ENCODE results near the gene ROR2. TPM values are rescaled to one million over a fixed set of nuclear protein-coding genes. Genes with fewer than 3 reads are reported as not detected.

ROR2 gene
- total and polyA plus RNA-seq, 2 of the 13 experiments (the other 11 are each of a cell fraction or from before 2014, with no cell fraction given), result not detected

DNA sequence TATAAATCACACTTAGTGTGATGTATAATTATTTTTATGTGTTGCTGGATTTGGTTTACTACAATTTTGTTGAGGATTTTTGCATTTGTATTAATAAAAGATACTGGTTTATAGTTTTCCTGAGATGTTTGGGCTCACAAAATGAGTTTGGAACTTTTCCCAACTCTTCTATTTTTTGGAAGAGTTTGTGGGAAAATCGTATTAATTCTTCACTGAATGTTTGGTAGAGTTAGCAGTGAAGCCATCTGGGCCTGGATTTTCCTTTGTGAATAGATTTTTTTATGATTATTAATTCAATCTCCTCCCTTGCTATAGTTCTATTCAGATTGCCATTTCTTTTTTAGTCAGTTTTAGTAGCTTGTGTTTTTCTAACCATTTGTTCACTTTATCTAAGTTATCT lies 324.7 kb downstream of the ROR2 start:
- WGBS (ENCODE audit: low lambda C conversion rate), result 0% methylated on average over 1 of the region's 1 CpG
- no peak overlapping the region for H3K4me3 ChIP-seq (replicated peaks in 1 of 3; ENCODE audit: insufficient read depth in 1 of 3, low read depth in 2 of 3, low read length in 3 of 3)
- no peak overlapping the region for H3K27ac ChIP-seq (ENCODE audit: extremely low read length, insufficient read depth, low read length)
- FAIRE-seq (no peak), DNase-seq (ENCODE audit: low spot score) (no peak), ATAC-seq (no peak)
- H3K79me2 ChIP-seq (ENCODE audit: insufficient read depth, low read length), result no peaks in the 10 kb centered on the region
- H3K9ac ChIP-seq (ENCODE audit: insufficient read depth, low read depth, low read length), result no peak overlapping the region
- no peak overlapping the region for H2AFZ ChIP-seq (ENCODE audit: low read length)
- no peak for TF ChIP-seq TCF7L2 (IDR thresholded peaks at IDR 0.05; ENCODE audit: low read depth, low read length)
- TF ChIP-seq HES4 (CRISPR knock-in tag; IDR thresholded peaks at IDR 0.05; ENCODE audit: borderline replicate concordance), result no peak
- no peak for TF ChIP-seq ZMAT3 (CRISPR knock-in tag; conservative IDR thresholded peaks at IDR 0.05)
- no peak for TF ChIP-seq TEF (CRISPR knock-in tag; IDR thresholded peaks at IDR 0.05)
- TF ChIP-seq PATZ1 (CRISPR knock-in tag; IDR thresholded peaks at IDR 0.05), result no peak
- no peak for TF ChIP-seq MAFK (conservative IDR thresholded peaks at IDR 0.05 in 1 of 2, IDR thresholded peaks at IDR 0.05 in 1 of 2; ENCODE audit: low read length in 2 of 2)
- TF ChIP-seq ZNF281 (CRISPR knock-in tag; IDR thresholded peaks at IDR 0.05; ENCODE audit: borderline replicate concordance), result no peak
- TF ChIP-seq HNF4A (CRISPR knock-in tag; IDR thresholded peaks at IDR 0.05), result no peak
- no peak for TF ChIP-seq ZNF264 (CRISPR knock-in tag; IDR thresholded peaks at IDR 0.05)
- H4K20me1 ChIP-seq (ENCODE audit: insufficient read depth, low read length), result no peaks in the 10 kb centered on the region
- ChIA-PET CTCF (ENCODE audit: low intra/inter-chr PET ratio, low total read pairs) (no interaction called here), POLR2A (no interaction called here)
- H3K4me1 ChIP-seq (ENCODE audit: insufficient read depth, low read length), result no peaks in the 10 kb centered on the region
- no TSS peak for BruUV-seq (replicated peaks)
- no peaks in the 10 kb centered on the region for H3K36me3 ChIP-seq (replicated peaks in 1 of 2; ENCODE audit: control insufficient read depth in 1 of 2, insufficient read depth in 2 of 2, low read length in 2 of 2)
- H3K4me2 ChIP-seq (ENCODE audit: low read depth, low read length), result no peak overlapping the region
- in situ Hi-C loops (cut with HindIII; ENCODE audit: extremely low pct_ligation_motif_present, low pct_unique_long_range_greater_than_20kb) (no loop called here), intact Hi-C loops (cut with micrococcal nuclease; ENCODE audit: unreplicated experiment) (no loop called here)
- no peaks in the 10 kb centered on the region for H3K9me3 ChIP-seq (ENCODE audit: low read length)
- H3K27me3 ChIP-seq (ENCODE audit: control insufficient read depth in 1 of 2, insufficient read depth in 2 of 2, low read length in 2 of 2), result peaks cover 0 to 5% of the 10 kb centered on the region in 2 experiments; a peak in 1 of 5 replicates
